ENCODE results near the gene IGDCC3. TPM values are rescaled to one million over a fixed set of nuclear protein-coding genes. Genes with fewer than 3 reads are reported as not detected.

IGDCC3 gene
- total and polyA plus RNA-seq, 3 donors from 2014 or later: 5.8 to 6.5 (median 6.5) TPM

DNA sequence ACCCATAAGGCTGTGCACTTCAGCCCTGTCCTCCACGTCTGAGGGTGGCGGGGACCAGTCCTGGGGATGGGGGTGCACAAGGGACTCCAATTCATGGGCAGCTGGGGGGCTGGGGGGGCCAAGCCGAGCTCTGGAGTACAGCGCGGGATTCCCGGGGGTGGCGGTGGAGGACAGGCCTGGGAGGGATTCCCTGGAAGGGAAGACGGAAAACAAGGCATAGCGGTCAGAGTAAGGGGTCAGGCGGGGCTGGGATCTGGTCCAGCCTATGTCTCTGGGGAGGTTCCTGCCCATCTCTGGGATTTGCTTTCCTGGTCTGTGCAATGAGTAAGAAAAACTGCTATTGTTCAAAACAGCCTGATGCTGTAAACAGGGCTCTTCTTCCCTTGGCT, 8.1 kb upstream of the IGDCC3 start:
- DNase-seq: peak; percentile 64
- no peaks in the 10 kb centered on the region for H3K27me3 ChIP-seq
- no peaks in the 10 kb centered on the region for H3K36me3 ChIP-seq (ENCODE audit: low read depth, missing control alignments)
- peak overlapping the region; percentile 22 to 43 for H3K4me3 ChIP-seq
- intact Hi-C loops (cut with DNase I; ENCODE audit: low total_unique reads): loop anchor here (2.0 kb wide), 1 partner anchor 67 kb away; no protein-coding TSS in a partner anchor
- WGBS, 2 donors: 9 to 11% methylated on average over 9 to 10 of the region's 10 CpGs
- peaks cover 21% of the 10 kb centered on the region for H3K4me1 ChIP-seq
- no peak for TF ChIP-seq POLR2A (IDR thresholded peaks at IDR 0.05)
- TF ChIP-seq CTCF (IDR thresholded peaks at IDR 0.05): no peak
- H3K27ac ChIP-seq: peak overlapping the region in 1 of 2 donors; percentile 0
- H3K9me3 ChIP-seq: no peaks in the 10 kb centered on the region

DNA sequence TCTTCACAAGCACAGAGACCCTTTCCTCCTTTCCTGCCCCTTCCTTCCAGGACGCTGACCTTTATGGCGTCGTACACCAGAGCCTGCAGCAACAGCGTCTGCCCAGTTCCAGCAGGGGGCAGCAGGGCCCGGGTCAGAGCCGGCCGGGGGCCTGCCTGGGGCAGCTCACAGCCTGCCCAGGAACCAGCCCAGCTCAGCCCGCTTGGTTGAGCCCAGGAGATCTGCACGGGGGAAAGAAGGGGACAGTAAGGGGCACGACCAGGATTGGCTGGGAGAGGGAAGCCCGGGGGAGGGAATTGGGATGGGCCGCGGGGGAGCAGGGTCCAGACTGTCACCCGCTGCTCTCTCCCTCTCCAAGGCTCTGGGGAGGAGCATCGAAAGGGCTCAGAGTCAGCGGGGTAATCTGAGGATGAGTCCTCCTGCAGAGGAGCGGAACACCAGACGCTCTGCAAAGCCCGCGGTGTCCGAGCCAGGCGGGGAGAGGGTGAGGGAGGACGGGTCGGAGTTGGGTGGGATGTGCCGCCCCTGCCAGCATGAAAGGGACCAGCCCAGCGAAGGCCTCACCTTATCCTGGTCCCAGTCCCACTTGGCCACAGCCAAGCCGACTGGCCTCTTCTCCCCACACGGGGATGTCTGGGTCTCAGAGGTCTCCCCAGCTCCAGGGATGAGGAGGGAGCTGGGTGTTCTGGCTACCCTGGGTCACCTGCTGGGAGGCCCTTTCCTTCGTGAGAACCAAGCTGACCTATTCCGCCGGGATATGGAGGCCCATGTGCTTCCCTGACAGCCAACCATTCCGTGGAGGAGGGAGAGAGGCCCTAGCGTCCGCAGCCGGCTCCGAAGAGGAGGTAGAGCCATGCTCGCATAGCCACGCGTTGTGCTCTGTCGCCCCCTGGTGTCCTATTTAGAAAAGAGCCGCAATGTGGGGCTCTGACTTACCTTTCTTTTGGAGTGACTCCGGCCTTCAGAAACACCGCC, 7.4 kb upstream of the IGDCC3 start:
- no peaks in the 10 kb centered on the region for H3K9me3 ChIP-seq
- H3K27ac ChIP-seq: peak overlapping the region in 1 of 2 donors; percentile 17
- H3K36me3 ChIP-seq (ENCODE audit: low read depth, missing control alignments): no peaks in the 10 kb centered on the region
- H3K4me3 ChIP-seq: peak overlapping the region; percentile 22 to 43
- intact Hi-C loops (cut with DNase I; ENCODE audit: low total_unique reads): loop anchor here (2.0 kb wide), 1 partner anchor 66 kb away; no protein-coding TSS in a partner anchor
- 14 to 22% methylated on average over 27 to 43 of the region's 43 CpGs for WGBS, 2 donors
- no peaks in the 10 kb centered on the region for H3K27me3 ChIP-seq
- TF ChIP-seq CTCF (IDR thresholded peaks at IDR 0.05) (peak; percentile 89 to 90 (median 90)), POLR2A (IDR thresholded peaks at IDR 0.05) (no peak)
- H3K4me1 ChIP-seq: peaks cover 21% of the 10 kb centered on the region
- peak; percentile 94 for DNase-seq

- H3K27me3 ChIP-seq: no peaks in the 10 kb centered on the region
- DNase-seq: no peak
- 67 to 74% methylated on average over 2 to 4 of the region's 4 CpGs for WGBS, 2 donors
- no peaks in the 10 kb centered on the region for H3K36me3 ChIP-seq (ENCODE audit: low read depth, missing control alignments)
- peaks cover 21% of the 10 kb centered on the region for H3K4me1 ChIP-seq
- no peak overlapping the region for H3K27ac ChIP-seq
- TF ChIP-seq CTCF (IDR thresholded peaks at IDR 0.05) (no peak), POLR2A (IDR thresholded peaks at IDR 0.05) (no peak)
- H3K4me3 ChIP-seq: no peak overlapping the region
- no peaks in the 10 kb centered on the region for H3K9me3 ChIP-seq
- intact Hi-C loops (cut with DNase I; ENCODE audit: low total_unique reads): loop anchor here (2.0 kb wide), 1 partner anchor 66 kb away; no protein-coding TSS in a partner anchor
Observed at GRCh38 chr15:65384505-65384894, 6.7 kb upstream of the IGDCC3 start.

GRCh38 chr15:65383991-65384390, 6.2 kb upstream of the IGDCC3 start:
- H3K9me3 ChIP-seq: no peaks in the 10 kb centered on the region
- WGBS, 2 donors: 93 to 97% methylated on average over 3 to 6 of the region's 6 CpGs
- no peaks in the 10 kb centered on the region for H3K27me3 ChIP-seq
- no peak for TF ChIP-seq POLR2A (IDR thresholded peaks at IDR 0.05)
- no peak for TF ChIP-seq CTCF (IDR thresholded peaks at IDR 0.05)
- H3K27ac ChIP-seq: no peak overlapping the region
- DNase-seq: no peak
- no peak overlapping the region for H3K4me3 ChIP-seq
- intact Hi-C loops (cut with DNase I; ENCODE audit: low total_unique reads): loop anchor here (2.0 kb wide), 1 partner anchor 65 kb away; no protein-coding TSS in a partner anchor
- peaks cover 21% of the 10 kb centered on the region for H3K4me1 ChIP-seq
- no peaks in the 10 kb centered on the region for H3K36me3 ChIP-seq (ENCODE audit: low read depth, missing control alignments)

Measured in testis (tissue), 3 donors.